ENCODE results near the gene SULT1C3. TPM values are rescaled to one million over a fixed set of nuclear protein-coding genes. Genes with fewer than 3 reads are reported as not detected.
"Not testable (repeated sequence)": the region's sequence is repeated elsewhere in the genome, so short reads cannot be mapped to it uniquely, and the experiment has no call there.

Gene SULT1C3
- total RNA-seq, 1 experiment from 2014 or later, result not detected

GRCh38 chr2:108244667-108245414 lies 5.1 kb downstream of the SULT1C3 start:
- no peak for DNase-seq (ENCODE audit: low read depth)

GRCh38 chr2:108253106-108253505 lies 13.3 kb downstream of the SULT1C3 start:
- no peak for DNase-seq (ENCODE audit: low read depth)

- no peak for DNase-seq (ENCODE audit: low read depth)
These were observed 18.1 kb downstream of the SULT1C3 start for GRCh38 chr2:108257757-108258331.

GRCh38 chr2:108260773-108261172 lies 21.0 kb downstream of the SULT1C3 start:
- no peak for DNase-seq (ENCODE audit: low read depth)

- DNase-seq (ENCODE audit: low read depth), result no peak
These were observed 22.3 kb downstream of the SULT1C3 start for GRCh38 chr2:108262036-108262435.

- DNase-seq (ENCODE audit: low read depth), result no peak
These were observed 23.6 kb downstream of the SULT1C3 start for GRCh38 chr2:108263401-108263800.

- no peak for DNase-seq (ENCODE audit: low read depth)
These were observed 26.4 kb downstream of the SULT1C3 start for GRCh38 chr2:108266218-108266617.

- DNase-seq (ENCODE audit: low read depth), result peak; percentile 48
These were observed 27.3 kb downstream of the SULT1C3 start for GRCh38 chr2:108267101-108267500.

- DNase-seq (ENCODE audit: low read depth), result peak; percentile 71
These were observed 28.2 kb downstream of the SULT1C3 start for GRCh38 chr2:108268001-108268400.

GRCh38 chr2:108270346-108270745 lies 30.6 kb downstream of the SULT1C3 start:
- no peak for DNase-seq (ENCODE audit: low read depth)

- DNase-seq (ENCODE audit: low read depth), result no peak
These were observed 31.2 kb downstream of the SULT1C3 start for GRCh38 chr2:108270768-108271506.

GRCh38 chr2:108271691-108272253 lies 32.0 kb downstream of the SULT1C3 start:
- DNase-seq (ENCODE audit: low read depth), result peak; percentile 86

- DNase-seq (ENCODE audit: low read depth), result peak; percentile 23
These were observed 38.9 kb downstream of the SULT1C3 start for GRCh38 chr2:108278631-108279030.

- no peak for DNase-seq (ENCODE audit: low read depth)
These were observed 39.7 kb downstream of the SULT1C3 start for GRCh38 chr2:108279468-108279867.

GRCh38 chr2:108280466-108280865 lies 40.7 kb downstream of the SULT1C3 start:
- DNase-seq (ENCODE audit: low read depth), result no peak

GRCh38 chr2:108284566-108284965 lies 44.8 kb downstream of the SULT1C3 start:
- DNase-seq (ENCODE audit: low read depth), result not testable (repeated sequence)

- DNase-seq (ENCODE audit: low read depth), result no peak
These were observed 45.8 kb downstream of the SULT1C3 start for GRCh38 chr2:108285616-108286015.

GRCh38 chr2:108287169-108287568 lies 47.4 kb downstream of the SULT1C3 start:
- no peak for DNase-seq (ENCODE audit: low read depth)

GRCh38 chr2:108288534-108289106 lies 48.9 kb downstream of the SULT1C3 start, which contains the start of gene SULT1C2:
TSS of gene SULT1C2 (plus strand) at chr2:108288895. CDS start at chr2:108293668, 4,773 bp downstream.
- DNase-seq (ENCODE audit: low read depth), result no peak

- no peak for DNase-seq (ENCODE audit: low read depth)
These were observed 54.1 kb downstream of the SULT1C3 start for GRCh38 chr2:108293850-108294249.

- peak; percentile 54 for DNase-seq (ENCODE audit: low read depth)
These were observed 57.8 kb downstream of the SULT1C3 start for GRCh38 chr2:108297436-108298141.

Measured in RPMI7951 (cell line).